H1 (cell line): Measurements from ENCODE around the gene BABAM2. TPM values are rescaled to one million over a fixed set of nuclear protein-coding genes. Genes with fewer than 3 reads are reported as not detected.

Source experiments
- polyA plus RNA-seq, 7 experiments: library from polyadenylated mRNA; depleted of rRNA in 3 of 7; stranded (reverse) in 5 of 7; unstranded in 2 of 7; fragments of >200 nt in 5 of 7; fragments of 200-250 nt in 2 of 7; gene quantifications; 1 replicate in 5 of 7; 2 replicates in 1 of 7; 4 replicates in 1 of 7; pipeline versions ENCODE4 v1.2.1 to v1.2.3, GENCODE V29; 2011 to 2013; ENCODE audit warnings: missing spikeins in 2 of 7, mixed read lengths in 2 of 7
- total RNA-seq: library from RNA; stranded (reverse); fragmentation: NEBNext Ultra II Directional; extraction: Animal tissue kit (Norgen Biotek cat#: 25700); gene quantifications from 2 replicates; pipeline ENCODE4 v1.2.1, GENCODE V29; 2021
- TF ChIP-seq, protein P1 (sequence below): IDR thresholded peaks from 2 replicates; pipeline ENCODE4 v1.6.1; 2012; ENCODE audit warnings: inconsistent platforms

The BABAM2 gene
- total and polyA plus RNA-seq, 2 of the 8 experiments (the other 6 are each of a cell fraction or from before 2014, with no cell fraction given) = 15.8 to 20.9 TPM

DNA sequence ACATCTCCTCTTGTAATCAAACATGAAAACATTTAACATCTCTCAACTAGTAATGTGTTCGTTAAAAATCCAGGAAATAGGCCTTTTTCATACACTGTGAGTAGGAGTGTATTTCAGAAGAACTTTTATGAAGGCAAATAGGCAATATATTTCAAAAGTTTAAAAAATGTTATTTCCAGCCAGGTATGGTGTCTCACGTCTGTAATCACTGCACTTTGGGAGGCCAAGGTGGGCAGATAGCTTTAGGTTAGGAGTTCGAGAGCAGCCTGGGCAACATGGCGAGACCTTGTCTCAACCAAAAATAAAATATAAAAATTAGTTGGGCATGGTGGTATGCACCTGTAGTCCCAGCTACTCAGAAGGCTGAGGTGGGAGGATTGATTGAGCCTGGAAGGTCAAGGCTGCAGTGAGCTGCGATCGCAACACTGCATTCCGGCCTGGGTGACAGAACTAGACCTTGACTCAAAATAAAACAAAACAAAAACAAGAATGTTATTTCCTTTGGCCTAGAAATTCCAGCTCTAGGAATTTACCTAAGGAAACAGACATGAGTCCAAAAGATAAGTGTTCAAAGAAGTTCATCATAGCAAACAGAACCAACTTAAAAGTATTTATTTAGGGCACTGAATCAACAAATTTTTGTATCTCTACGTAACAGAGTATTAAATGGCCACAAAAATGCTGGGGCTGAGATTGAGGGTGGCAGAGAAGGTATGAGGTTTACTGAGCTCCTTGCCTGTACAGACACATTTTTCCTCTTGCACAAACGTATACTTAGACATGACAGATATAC, 15.2 kb upstream of the BABAM2 start (continued):
- TF ChIP-seq, protein P1, sequence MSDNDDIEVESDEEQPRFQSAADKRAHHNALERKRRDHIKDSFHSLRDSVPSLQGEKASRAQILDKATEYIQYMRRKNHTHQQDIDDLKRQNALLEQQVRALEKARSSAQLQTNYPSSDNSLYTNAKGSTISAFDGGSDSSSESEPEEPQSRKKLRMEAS = no peak
